Astrocyte (in vitro differentiated cells and primary cell): ENCODE data around the gene PPP2R2C. TPM values are rescaled to one million over a fixed set of nuclear protein-coding genes. Genes with fewer than 3 reads are reported as not detected.

Source experiments
- DNase-seq: peaks from one replicate; pipeline ENCODE4 v3.0.0-alpha.2; 2010; ENCODE audit warnings: low read depth
- FAIRE-seq: peaks from 2 replicates; lab custom pipeline; 2011; peaks lifted over from hg19 to GRCh38; lab: Jason Lieb, UNC
- H2AFZ ChIP-seq: 2 replicates; pipeline ENCODE4 v1.6.0; 2012; ENCODE audit warnings: low read depth, low read length, inconsistent platforms
- H3K27ac ChIP-seq: 2 replicates; pipeline ENCODE4 v1.5.1; 2011; ENCODE audit warnings: low read depth, low read length, inconsistent platforms
- H3K27me3 ChIP-seq: 2 replicates; pipeline ENCODE4 v1.6.0; 2011; ENCODE audit warnings: low read length, inconsistent platforms; ENCODE audit not compliant: insufficient read depth
- H3K36me3 ChIP-seq: 2 replicates; pipeline ENCODE4 v1.5.1; 2011; ENCODE audit warnings: low read length, inconsistent platforms; ENCODE audit not compliant: insufficient read depth
- H3K4me1 ChIP-seq: 2 replicates; pipeline ENCODE4 v1.5.1; 2011; ENCODE audit warnings: low read length, inconsistent platforms; ENCODE audit not compliant: insufficient read depth
- H3K4me2 ChIP-seq: 2 replicates; pipeline ENCODE4 v1.6.0; 2012; ENCODE audit warnings: low read length, inconsistent platforms
- H3K4me3 ChIP-seq: 2 replicates; pipeline ENCODE4 v1.5.1; 2011; ENCODE audit warnings: low read depth, mild to moderate bottlenecking, low read length, inconsistent platforms; ENCODE audit not compliant: insufficient read depth
- H3K79me2 ChIP-seq: 2 replicates; pipeline ENCODE4 v1.6.0; 2012; ENCODE audit warnings: mild to moderate bottlenecking, low read length, inconsistent platforms; ENCODE audit not compliant: insufficient read depth
- H3K9ac ChIP-seq: 2 replicates; pipeline ENCODE4 v1.6.0; 2012; ENCODE audit warnings: mild to moderate bottlenecking, low read length, inconsistent platforms
- H3K9me3 ChIP-seq: 2 replicates; pipeline ENCODE4 v1.5.1; 2012; ENCODE audit warnings: low read depth, mild to moderate bottlenecking, low read length, inconsistent platforms; ENCODE audit not compliant: insufficient read depth
- H4K20me1 ChIP-seq: 2 replicates; pipeline ENCODE4 v1.6.0; 2012; ENCODE audit warnings: low read length, inconsistent platforms; ENCODE audit not compliant: insufficient read depth
- H3K27ac Mint-ChIP-seq: one replicate; pipeline ENCODE4 v1.8.0; 2021; ENCODE audit warnings: mild to moderate bottlenecking, mixed read lengths; ENCODE audit not compliant: unreplicated experiment
- H3K27me3 Mint-ChIP-seq: one replicate; pipeline ENCODE4 v1.8.0; 2021; ENCODE audit warnings: low read depth, mixed read lengths; ENCODE audit not compliant: unreplicated experiment
- H3K36me3 Mint-ChIP-seq: one replicate; pipeline ENCODE4 v1.8.0; 2021; ENCODE audit warnings: low read depth, mixed read lengths; ENCODE audit not compliant: unreplicated experiment
- H3K4me1 Mint-ChIP-seq: one replicate; pipeline ENCODE4 v1.8.0; 2021; ENCODE audit warnings: low read depth, mixed read lengths; ENCODE audit not compliant: unreplicated experiment
- H3K4me3 Mint-ChIP-seq: one replicate; pipeline ENCODE4 v1.8.0; 2021; ENCODE audit warnings: mild to moderate bottlenecking, moderate library complexity, mixed read lengths; ENCODE audit not compliant: unreplicated experiment
- H3K9me3 Mint-ChIP-seq: one replicate; pipeline ENCODE4 v1.8.0; 2021; ENCODE audit warnings: mild to moderate bottlenecking, mixed read lengths; ENCODE audit not compliant: unreplicated experiment
- CTCF ChIP-seq: IDR thresholded peaks from 2 replicates; pipeline ENCODE4 v1.5.1; 2011; ENCODE audit warnings: low read depth, mild to moderate bottlenecking, inconsistent platforms, low read length, moderate library complexity; ENCODE audit not compliant: insufficient read depth
- EZH2 ChIP-seq: IDR thresholded peaks from 2 replicates; pipeline ENCODE4 v1.6.1; 2012; ENCODE audit warnings: mild to moderate bottlenecking, low read length, inconsistent platforms; ENCODE audit not compliant: insufficient read depth
- total RNA-seq: library from RNA; stranded (reverse); gene quantifications from 2 replicates; pipeline ENCODE4 v1.2.1, GENCODE V29; 2021

PPP2R2C gene
- total RNA-seq, 1 donor from 2014 or later, result 1.1 TPM

- Mint-ChIP-seq H3K9me3 (no peaks in the 10 kb centered on the region), H3K27ac (no peak overlapping the region), H3K27me3 (peaks cover 26% of the 10 kb centered on the region), H3K4me1 (no peaks in the 10 kb centered on the region), H3K36me3 (no peaks in the 10 kb centered on the region), H3K4me3 (no peak overlapping the region)
- no peaks in the 10 kb centered on the region for H3K9me3 ChIP-seq
- no peak overlapping the region for H2AFZ ChIP-seq
- FAIRE-seq (no peak), DNase-seq (no peak)
- H3K9ac ChIP-seq, result no peak overlapping the region
- TF ChIP-seq EZH2 (no peak), CTCF (no peak)
- no peaks in the 10 kb centered on the region for H3K36me3 ChIP-seq
- no peaks in the 10 kb centered on the region for H3K4me1 ChIP-seq
- no peaks in the 10 kb centered on the region for H4K20me1 ChIP-seq
- no peak overlapping the region for H3K4me2 ChIP-seq
- no peaks in the 10 kb centered on the region for H3K79me2 ChIP-seq
- H3K27ac ChIP-seq, result no peak overlapping the region
- no peaks in the 10 kb centered on the region for H3K27me3 ChIP-seq
- no peak overlapping the region for H3K4me3 ChIP-seq
These were observed 55.7 kb downstream of the PPP2R2C start for GRCh38 chr4:6416518-6417286.

- no peaks in the 10 kb centered on the region for H3K36me3 ChIP-seq
- H3K27ac Mint-ChIP-seq, result no peak overlapping the region
- H3K4me1 Mint-ChIP-seq, result no peaks in the 10 kb centered on the region
- TF ChIP-seq EZH2, result no peak
- no peak for TF ChIP-seq CTCF
- no peak overlapping the region for H2AFZ ChIP-seq
- H3K79me2 ChIP-seq, result no peaks in the 10 kb centered on the region
- H3K9ac ChIP-seq, result no peak overlapping the region
- H3K4me2 ChIP-seq, result no peak overlapping the region
- H4K20me1 ChIP-seq, result no peaks in the 10 kb centered on the region
- no peak overlapping the region for H3K4me3 Mint-ChIP-seq
- H3K9me3 Mint-ChIP-seq, result no peaks in the 10 kb centered on the region
- H3K27me3 ChIP-seq, result no peaks in the 10 kb centered on the region
- no peaks in the 10 kb centered on the region for H3K36me3 Mint-ChIP-seq
- no peak overlapping the region for H3K4me3 ChIP-seq
- H3K27ac ChIP-seq, result no peak overlapping the region
- H3K9me3 ChIP-seq, result no peaks in the 10 kb centered on the region
- peaks cover 26% of the 10 kb centered on the region for H3K27me3 Mint-ChIP-seq
- H3K4me1 ChIP-seq, result no peaks in the 10 kb centered on the region
- no peak for FAIRE-seq
- no peak for DNase-seq
These were observed 57.2 kb downstream of the PPP2R2C start for GRCh38 chr4:6415031-6415705.

GRCh38 chr4:6414578-6414977 lies 57.8 kb downstream of the PPP2R2C start:
- H3K27ac Mint-ChIP-seq, result no peak overlapping the region
- Histone ChIP-seq H3K9ac (no peak overlapping the region), H3K4me2 (no peak overlapping the region), H2AFZ (no peak overlapping the region), H4K20me1 (no peaks in the 10 kb centered on the region), H3K4me1 (no peaks in the 10 kb centered on the region), H3K9me3 (no peaks in the 10 kb centered on the region), H3K27me3 (no peaks in the 10 kb centered on the region), H3K27ac (no peak overlapping the region), H3K4me3 (no peak overlapping the region), H3K79me2 (no peaks in the 10 kb centered on the region), H3K36me3 (no peaks in the 10 kb centered on the region)
- DNase-seq (no peak), FAIRE-seq (no peak)
- H3K27me3 Mint-ChIP-seq, result peaks cover 26% of the 10 kb centered on the region
- no peaks in the 10 kb centered on the region for H3K36me3 Mint-ChIP-seq
- TF ChIP-seq EZH2 (no peak), CTCF (no peak)
- H3K4me3 Mint-ChIP-seq, result no peak overlapping the region
- no peaks in the 10 kb centered on the region for H3K9me3 Mint-ChIP-seq
- no peaks in the 10 kb centered on the region for H3K4me1 Mint-ChIP-seq
